CD4-positive, alpha-beta T cell treated with Interleukin-15 for 4 hours (primary cell): ENCODE measurements around the gene UBASH3A.
"Not testable (repeated sequence)": the region's sequence is repeated elsewhere in the genome, so short reads cannot be mapped to it uniquely, and the experiment has no call there.

Experiments
- DNase-seq: peaks from one replicate; pipeline ENCODE4 v3.0.0-alpha.2; 2020; ENCODE audit warnings: low spot score

UBASH3A gene

DNA sequence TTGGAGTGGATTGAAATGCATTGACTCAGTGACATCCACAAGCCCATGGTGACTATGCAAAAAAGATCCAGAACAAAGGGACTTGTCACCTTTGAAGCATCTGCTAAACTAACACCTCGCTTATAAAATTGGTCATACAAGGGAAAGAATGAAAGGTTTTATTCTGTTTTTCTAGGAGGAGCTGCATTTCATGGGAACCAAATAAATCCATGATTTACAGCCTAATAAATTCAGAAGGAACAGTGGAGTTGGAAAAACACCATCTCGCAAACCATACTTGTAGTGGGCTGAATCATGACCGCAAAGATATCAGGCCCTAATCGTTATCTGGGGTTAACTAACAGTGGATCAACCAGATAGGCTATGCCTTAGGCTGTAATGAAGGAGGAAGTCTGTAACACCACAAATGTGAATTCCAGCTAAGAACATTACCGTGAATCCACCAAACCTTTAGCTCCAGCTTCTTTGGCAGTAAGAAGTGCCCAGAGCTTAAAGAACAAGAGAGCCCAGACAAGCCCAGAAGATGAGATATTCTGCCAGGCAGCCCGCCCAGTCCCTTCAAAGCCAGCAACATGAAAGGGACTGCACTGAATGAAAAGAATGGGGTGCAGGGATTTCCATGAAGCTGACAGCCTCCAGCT is 64.9 kb downstream of the UBASH3A start:
- DNase-seq: no peak

DNA sequence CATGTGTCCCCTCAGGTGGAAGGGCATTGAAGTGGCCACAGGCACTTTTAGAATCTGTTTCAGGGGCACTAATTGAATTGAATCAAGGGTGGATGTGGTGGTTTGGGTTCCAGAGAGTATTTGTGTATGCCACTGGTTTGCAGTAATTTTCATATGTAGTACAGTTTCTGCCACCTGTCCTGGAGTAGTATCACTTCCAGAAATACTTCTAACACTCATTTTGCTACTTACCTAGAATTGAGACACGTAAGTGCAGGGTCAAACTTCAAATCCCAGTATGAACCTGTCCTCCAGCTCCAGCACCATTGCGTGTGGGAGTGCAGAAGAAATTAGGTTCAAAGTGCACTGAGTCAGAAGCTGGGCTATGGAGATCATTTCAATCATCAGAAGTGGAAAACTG is 65.6 kb downstream of the UBASH3A start:
- no peak for DNase-seq

DNA sequence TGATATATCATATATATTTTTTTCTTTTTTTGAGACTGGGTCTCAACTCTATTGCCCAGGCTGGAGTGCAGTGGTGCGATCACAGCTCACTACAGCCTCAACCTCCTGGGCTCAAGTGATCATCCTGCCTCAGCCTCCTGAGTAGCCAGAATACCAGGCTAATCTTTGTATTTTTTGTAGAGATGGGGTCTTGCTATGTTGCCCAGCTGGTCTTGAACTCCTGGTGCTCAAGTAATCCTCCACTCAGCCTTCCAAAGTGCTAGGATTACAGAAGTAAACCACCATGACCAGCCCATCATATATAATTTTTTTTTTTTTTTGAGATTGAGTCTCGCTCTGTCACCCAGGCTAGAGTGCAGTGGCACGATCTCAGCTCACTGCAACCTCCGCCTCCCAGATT is 66.0 kb downstream of the UBASH3A start:
- DNase-seq: not testable (repeated sequence)

DNA sequence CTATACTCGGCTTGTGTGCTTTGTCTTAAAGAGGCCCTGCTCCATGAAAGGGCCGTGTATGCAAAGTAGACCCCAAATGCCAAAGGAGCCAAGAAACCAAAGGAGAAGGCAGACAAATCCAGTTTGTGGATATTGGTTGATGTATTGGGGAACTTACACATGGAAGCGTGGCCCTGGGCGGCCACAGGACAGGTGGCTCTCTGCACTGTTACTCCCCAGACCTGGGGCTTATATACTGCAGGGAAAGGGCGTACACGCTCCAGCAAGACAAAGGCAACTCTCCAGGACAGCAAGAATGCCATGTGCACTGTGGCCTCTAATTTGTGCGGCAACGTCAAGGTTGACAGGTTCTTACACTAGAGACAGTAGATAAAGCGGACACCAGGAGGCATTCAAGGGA is 67.5 kb downstream of the UBASH3A start:
- DNase-seq: no peak

DNA sequence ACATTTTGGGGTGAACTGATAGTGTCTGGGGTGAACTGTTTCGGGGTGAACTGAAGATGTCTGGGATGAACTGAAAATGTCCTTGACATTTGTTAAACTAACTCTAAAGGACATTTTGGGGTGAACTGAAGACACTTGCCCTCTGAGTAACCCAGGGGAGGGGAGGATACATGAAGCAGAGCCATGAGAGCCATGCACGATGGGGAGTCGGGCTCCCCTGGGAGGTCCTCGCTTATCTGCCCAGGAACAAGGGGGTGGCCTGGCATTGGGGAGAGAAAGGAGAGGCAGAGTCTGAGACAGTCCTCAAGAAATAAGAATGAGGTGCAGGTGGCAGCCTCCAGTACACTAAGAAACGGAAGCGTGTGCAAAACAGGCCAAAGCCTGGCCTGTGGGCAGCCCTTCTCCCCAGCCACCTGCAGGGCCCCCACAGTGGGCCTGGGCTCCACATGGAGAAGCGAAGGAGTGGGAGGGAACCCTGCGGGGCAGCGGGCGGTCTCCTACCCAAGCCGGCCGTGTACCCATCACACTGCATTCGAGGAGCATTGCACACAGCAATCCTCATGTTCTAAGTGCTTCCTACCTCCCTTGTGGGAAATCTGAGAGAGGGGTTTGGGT is 68.1 kb downstream of the UBASH3A start:
- DNase-seq: no peak

DNA sequence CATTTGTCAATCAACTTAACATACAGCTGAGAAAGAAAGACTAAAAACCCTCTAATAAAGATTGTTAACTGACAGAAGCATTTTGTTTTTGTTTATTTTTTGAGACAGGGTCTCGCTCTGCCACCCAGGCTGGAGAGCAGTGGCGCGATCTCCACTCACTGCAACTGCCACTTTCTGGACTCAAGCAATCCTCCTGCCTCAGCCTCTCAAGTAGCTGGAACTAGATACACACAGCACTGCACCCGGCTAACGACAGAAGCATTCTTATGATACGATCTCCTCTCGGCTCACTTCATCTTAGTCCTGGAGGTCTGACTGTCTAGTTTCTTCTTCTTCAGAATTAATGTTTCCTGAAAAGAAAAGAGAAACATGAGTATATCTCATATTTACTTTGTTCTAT is 68.8 kb downstream of the UBASH3A start:
- DNase-seq: no peak

DNA sequence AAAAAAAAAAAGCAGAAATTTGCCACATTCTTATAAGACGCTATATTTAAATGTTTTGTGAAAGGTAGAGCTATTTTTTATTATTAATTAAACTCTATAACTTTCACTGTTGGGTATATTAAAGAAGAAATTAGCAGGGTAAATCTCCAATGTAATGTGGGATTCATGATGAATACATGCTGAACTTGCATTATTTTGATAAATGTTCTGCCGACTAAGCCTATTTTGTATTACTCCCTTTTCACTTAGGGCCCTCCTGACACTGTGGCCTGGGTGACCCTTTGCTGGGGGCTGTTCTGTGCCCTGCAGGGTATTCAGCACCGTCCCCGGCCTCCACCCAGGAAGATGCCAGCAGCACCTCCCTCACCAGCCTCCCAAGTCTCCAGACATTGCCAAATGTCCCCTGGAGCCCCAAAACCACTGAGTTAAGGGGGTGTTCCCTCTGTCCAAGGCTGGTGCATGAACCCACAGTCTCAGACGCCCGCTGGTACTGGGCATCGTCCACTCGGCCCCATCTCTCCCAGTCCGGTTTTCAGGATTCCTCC is 69.9 kb downstream of the UBASH3A start:
- DNase-seq: no peak

DNA sequence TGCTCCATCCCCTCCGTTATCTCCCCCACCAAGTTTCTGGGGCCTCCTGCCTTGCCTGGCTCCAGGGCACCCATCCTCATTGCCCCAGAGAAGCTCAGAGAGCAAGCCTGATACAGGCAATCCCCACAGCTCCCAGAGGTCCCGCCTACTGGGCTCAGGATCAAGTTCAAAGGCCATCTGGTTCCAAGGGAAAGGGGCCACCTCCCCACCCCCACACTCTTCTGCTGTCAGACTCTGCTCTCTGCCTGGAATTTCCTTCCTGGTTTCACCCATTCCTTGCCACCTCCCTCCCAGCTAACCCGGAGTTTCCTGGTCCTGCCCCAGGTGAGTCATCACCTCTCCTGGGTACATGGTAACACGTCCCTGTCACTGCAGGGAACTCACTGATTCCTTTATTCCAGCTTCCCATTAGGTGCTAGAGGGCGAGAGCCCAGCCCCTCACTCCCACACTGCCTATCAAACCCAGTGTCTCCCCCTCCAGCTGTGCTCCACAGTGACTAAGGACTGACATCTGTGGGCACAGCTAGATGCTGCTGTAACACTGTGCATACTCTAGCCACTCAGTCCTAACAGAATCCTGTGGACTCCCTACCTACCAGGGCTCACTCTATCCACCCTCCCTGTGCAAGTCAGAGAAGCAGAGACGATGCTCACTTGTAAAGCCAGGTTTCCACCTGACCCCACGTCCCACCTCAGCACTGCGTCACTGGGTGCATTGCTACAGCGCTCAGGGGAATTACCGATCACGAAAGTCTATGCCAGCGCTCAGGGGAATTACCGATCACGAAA is 70.5 kb downstream of the UBASH3A start:
- DNase-seq: no peak

DNA sequence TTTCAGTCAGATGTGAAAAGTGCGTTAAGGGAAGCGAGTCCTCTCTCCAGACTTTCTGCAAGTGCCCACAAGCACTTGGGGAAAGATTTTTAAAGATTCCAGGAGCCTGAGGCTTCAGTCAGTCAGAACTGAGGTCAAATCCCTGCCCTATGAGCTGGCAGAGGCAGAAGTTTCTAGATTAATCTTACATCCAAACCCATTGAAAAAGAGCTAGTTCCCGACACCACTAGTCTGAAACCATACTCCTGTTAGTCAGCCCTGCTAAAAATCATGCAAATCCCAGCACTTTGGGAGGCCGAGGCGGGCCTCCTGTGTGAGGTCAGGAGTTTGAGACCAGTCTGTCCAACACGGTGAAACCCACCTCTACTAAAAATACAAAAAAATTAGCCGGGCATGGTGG is 71.3 kb downstream of the UBASH3A start:
- no peak for DNase-seq

DNA sequence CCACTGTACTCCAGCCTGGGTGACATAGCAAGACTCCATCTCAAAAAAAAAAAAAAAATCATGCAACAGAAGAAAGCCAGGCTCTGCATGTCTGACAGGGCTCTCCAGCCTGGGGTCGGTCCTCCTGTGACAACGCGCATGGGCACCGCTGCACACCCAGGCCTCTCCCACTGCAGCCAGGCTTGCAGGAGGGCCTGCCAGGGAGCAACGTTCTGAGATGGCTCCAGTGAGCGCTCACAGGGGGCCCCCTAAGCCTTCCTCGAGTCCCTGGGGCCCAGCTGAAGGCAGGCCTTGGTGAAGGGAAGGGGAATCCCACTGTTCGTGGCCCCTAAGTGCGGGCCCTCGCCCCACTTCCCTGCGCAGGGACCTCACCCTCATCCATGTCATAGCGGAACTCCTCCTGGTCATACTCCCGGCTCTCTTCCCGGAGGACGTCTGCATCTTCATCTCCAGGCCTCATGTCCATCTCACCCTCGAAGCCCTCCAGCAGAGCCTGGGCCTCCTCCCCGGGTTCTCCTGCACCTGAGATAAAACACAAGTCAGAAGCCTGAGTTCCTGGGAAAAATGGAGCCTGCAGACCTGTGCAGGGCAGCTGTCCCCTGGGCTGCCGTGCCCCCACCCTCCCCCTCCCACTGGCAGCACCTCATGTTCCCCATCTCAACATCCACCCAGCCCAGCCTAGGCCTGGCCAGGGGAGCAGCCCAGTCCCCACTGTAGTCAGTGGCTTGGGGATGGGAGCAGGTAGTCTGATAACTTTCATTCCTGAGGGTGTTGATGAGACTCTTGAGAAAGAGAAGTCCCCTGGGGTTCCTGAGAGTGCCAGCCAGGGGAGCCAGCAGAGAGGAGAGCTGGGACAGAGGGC is 72.1 kb downstream of the UBASH3A start:
- no peak for DNase-seq

DNA sequence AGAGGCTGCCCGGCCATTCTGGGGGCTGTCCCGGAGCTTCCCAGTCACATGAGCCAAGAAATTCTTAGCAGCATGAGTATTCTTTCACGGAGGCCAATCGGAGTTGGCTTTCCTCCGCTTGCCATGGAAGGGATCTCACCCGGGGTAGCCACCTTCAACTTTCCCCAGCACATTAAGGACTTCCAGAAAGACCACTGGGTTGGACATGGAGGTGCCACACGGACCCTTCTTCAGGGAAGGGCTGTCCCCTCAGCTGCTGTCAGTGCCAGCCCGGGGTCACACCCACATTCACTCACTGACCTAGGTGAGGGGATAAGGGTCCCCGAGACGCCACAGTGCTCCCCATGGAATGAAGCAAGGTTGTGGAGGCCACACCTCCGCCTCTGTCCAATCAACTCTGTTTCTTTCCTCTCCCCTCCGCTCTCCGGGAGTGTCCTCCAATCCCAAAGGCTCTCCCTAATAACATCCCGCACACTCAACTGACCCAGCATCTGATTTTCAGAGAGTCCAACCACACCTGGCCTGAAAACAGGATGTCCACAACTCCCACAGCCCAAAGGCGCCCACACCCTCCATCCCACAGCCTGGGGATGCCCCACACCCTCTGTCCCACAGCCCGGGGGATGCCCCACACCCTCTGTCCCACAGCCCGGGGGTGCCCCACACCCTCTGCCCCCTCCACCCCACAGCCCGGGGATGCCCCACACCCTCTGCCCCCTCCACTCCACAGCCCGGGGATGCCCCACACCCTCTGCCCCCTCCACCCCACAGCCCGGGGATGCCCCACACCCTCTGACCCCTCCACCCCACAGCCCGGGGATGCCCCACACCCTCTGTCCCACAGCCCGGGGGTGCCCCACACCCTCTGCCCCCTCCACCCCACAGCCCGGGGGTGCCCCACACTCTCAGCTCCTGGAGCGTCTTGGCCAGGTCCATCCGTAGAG is 73.0 kb downstream of the UBASH3A start:
- DNase-seq: no peak

DNA sequence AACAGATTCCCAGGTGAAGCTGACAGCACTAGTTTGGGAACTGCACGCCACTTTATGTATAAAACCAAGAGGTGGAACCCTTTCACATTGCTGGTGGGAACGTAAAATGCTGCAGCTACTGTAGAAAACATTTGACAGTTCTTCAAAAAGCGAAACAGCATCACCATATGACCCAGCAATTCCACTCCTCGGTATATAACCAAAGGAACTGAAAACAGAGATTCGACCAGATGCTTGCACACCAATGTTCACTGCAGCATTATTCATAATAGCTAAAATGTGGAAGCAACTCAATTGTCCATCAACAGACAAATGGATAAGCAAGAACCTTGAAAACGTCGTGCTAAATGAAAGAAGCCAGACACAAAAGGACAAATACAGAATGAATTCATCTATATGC is 74.8 kb downstream of the UBASH3A start:
- DNase-seq: no peak

DNA sequence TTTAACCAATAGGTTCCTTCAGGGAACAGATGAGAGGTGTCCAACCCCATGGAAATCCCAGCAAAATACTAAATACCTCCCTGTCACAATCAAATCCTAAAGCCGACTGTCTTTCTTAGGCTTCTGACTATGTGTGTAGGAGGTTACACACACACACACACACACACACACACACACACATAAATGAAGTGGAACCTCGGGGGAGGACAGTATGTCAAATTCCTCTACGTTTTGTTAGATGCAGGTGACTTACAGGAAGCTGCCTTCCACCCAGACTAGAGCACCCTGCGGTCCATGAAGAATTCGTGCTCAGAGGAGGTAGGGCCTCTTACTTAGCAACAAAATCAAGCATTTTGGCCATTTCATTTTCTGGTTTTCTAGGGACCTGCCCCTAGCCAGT is 75.9 kb downstream of the UBASH3A start:
- no peak for DNase-seq

DNA sequence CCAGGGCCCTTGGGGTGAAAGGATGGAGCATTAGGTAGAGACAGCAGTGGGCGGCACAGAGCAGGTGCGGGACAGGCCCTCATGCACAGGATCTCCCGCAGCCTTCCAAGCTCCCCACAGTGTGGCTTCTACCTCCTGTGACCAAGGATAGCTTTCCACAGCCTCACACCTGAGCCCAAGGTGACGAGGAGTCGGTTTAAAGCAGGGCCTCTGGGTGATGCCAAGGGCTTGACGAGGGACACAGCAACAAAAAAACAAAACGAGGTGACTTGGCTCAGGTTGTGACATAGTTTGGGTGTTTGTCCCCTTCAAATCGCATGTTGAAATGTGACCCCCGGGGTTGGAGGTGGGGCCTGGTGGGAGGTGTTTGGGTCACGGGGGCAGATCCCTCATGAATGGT is 77.0 kb downstream of the UBASH3A start:
- no peak for DNase-seq

DNA sequence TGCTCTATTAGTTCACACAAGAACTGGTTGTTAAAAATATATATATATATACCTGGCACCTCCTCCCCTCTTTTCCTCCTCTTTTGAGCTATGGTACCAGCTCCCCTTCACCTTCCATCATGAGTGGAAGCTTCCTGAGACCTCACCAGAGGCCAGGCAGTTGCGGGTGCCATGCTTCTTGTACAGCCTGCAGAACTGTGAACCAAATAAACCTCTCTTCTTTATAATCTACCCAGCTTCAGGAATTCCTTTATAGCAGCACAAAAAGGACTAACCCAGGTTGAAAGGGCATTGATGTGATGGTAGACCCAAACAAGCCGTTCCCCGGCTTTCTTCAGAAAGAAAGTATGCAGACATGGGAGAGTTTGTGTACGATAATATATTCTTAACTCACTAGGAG is 77.5 kb downstream of the UBASH3A start:
- no peak for DNase-seq

DNA sequence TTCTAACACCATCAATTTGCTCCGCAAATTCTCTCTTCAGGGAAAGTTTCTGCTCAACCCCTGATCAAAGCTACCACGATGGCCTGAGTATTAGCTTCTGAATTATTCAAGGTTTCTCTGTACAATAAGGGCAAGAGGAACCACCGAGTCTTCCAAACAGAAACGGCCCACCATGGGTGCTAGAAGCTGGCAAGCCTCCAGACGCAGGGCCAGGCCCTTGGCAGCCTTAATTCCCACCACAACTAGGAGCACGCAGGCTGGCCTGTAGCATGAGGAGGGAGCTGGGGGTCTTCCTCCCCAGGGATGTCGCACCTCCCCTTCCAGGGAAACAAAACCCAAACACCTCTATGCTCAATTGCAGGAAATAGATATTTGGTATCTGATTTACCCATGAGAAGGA is 81.3 kb downstream of the UBASH3A start:
- no peak for DNase-seq

DNA sequence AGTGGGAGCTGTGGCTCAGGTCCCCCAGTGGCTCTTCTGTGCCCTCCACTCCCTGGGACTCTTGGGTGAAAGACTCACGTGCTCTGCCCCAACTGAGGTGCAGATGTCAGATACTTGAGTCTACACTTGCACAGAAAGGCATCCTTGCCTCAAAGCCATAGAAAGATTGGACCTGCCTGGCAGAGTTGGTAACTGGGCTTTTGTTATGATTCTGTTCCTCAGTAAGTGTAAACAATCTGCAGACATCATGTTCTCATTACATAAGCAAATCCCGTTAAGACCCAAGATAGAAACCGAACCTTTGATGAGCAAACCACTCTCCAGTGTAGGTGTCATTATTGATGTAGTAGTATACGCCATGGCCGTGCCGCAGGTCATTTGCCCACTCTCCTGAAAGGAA is 82.4 kb downstream of the UBASH3A start:
- no peak for DNase-seq

DNA sequence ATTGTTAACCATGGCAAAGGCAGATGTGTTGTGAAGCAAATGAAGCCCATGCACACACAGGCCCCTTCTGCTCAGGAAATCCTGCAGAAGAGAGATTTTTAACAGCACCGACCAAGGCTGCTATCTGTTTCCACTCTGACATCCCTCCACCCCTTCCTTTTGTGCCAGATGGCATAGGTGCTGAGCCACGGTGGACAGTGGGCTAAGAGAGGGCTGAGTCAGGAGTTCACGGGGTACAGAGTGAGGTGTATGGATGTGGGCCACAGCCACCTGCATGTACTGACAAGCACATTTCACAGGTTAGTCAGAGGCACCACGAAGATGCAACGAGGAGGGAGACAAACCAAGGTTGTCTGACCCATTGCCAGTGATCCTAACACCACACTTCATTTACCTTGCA is 82.8 kb downstream of the UBASH3A start:
- no peak for DNase-seq

DNA sequence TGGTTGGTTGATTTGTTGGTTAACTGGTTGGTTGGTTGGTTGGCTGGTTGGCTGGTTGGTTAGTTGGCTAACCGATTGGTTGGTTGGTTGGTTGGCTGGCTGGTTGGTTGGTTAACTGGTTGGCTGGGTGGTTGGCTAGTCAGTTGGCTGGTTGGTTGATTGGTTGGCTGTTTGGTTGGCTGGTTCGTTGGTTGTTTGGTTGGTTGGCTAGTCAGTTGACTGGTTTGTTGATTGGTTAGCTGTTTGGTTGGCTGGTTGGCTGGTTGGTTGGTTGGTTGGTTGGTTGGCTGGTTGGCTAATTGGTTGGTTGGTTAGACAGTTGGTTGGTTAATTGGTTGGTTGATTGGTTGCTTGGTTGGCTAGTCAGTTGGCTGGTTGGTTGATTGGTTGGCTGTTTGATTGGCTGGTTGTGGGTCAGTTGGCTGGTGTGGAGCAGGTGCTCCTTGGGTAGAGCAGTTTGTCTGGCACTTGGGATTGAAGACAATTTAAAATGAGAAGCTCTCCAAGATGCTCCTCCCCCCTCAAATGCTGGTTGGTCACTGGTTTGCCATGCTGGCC is 85.4 kb downstream of the UBASH3A start:
- no peak for DNase-seq

DNA sequence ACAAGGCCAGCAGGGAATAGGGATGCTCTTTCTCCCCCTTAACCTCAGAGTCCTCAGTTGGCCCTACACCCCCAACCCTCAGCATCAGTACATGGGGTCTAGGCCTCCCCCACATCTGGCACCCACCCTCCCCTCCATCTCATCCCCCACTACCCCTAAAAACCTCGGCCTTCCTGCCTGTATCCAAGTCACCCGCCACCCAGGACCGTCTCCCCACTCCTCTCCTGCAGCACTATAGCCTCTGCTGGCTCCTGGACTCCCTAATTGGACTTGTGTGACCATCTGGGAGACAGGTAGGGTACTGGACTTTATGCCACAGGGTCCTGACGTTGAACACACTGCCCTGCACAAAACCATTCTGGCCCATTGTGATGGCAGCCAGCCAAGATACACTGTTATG is 86.3 kb downstream of the UBASH3A start:
- no peak for DNase-seq

DNA sequence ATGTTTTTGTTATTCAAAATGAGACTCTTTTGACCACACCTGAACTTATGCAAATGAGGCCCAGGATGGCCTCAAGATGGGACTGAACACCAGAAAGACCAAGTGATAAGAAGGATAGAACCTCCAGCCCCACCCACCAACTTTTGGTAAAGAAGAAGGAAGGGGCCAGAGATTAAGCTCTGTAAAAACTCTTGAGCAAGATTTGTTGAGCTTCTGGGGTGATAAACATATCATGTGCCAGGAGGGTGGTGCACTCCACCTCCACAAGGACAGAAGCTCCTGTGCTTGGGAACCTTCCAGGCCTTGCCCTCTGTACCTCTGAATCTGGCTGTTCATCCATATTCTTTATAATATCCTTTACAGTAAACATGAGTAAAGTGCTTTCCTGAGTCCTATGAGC is 87.0 kb downstream of the UBASH3A start:
- DNase-seq: no peak
